ENCODE measurements around the gene SLC22A12.

DNA sequence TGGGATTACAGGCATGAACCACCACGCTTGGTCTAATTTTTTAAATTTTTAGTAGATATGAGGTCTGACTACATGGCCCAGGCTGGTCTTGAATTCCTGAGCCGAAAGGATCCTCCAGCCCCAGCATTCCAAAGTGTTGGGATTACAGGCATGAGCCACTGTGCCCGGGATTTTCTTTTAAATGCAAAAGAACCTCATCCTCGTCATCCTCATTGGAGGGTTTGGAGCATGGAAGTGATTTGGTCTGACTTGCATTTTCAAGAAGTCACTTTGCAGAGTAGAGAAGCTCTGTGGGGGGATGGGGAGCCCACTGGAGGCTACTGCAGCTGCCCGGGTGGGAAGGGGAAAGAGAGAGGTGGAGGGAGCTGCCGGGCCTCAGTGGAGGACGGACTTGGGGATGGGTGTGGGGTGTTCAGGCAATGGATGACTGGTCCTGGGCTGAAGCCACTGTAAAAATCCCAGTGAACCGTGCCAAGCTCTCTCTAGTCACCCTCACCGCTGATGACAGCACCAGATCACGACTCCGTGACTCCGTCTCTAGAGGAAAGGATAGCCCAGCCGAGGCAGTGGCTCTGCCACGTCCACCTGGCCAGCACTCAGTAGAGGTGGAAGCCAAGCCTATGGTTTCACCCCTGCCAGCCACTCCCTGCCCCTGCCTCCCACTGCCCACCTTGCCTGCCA lies 32.8 kb upstream of the SLC22A12 start:
- TF ChIP-seq, protein P1, sequence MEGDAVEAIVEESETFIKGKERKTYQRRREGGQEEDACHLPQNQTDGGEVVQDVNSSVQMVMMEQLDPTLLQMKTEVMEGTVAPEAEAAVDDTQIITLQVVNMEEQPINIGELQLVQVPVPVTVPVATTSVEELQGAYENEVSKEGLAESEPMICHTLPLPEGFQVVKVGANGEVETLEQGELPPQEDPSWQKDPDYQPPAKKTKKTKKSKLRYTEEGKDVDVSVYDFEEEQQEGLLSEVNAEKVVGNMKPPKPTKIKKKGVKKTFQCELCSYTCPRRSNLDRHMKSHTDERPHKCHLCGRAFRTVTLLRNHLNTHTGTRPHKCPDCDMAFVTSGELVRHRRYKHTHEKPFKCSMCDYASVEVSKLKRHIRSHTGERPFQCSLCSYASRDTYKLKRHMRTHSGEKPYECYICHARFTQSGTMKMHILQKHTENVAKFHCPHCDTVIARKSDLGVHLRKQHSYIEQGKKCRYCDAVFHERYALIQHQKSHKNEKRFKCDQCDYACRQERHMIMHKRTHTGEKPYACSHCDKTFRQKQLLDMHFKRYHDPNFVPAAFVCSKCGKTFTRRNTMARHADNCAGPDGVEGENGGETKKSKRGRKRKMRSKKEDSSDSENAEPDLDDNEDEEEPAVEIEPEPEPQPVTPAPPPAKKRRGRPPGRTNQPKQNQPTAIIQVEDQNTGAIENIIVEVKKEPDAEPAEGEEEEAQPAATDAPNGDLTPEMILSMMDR (IDR thresholded peaks at IDR 0.05; ENCODE audit: low read depth, low read length): no peak
- TF ChIP-seq POLR2A (IDR thresholded peaks at IDR 0.05; ENCODE audit: extremely low read depth, insufficient read length): no peak
- TF ChIP-seq, protein P2, sequence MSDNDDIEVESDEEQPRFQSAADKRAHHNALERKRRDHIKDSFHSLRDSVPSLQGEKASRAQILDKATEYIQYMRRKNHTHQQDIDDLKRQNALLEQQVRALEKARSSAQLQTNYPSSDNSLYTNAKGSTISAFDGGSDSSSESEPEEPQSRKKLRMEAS (IDR thresholded peaks at IDR 0.05; ENCODE audit: low read depth, low read length): no peak

Data from NB4 (cell line).